Measurements from ENCODE around the gene OTULIN.

OTULIN gene

GRCh38 chr5:14744296-14745187 lies 80.0 kb downstream of the OTULIN start:
- DNase-seq = no peak

DNA sequence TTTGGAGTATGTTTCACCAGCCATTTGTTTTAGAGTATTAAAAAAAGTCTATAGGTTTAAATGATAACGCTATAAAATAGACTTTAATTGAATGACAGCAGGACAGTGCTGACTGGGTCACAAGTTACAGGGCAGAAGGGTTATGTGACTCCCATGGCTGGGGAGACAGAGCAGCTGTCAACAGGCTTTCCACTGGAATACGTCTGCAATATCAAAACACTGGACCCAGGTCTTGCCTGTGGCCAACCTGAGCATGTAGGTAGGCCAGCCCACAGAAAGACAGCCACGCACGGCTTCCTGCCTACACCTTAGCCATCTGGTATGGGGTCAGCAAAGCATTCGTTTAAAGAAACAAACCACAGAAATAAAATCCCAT lies 80.7 kb downstream of the OTULIN start:
- no peak for DNase-seq

DNA sequence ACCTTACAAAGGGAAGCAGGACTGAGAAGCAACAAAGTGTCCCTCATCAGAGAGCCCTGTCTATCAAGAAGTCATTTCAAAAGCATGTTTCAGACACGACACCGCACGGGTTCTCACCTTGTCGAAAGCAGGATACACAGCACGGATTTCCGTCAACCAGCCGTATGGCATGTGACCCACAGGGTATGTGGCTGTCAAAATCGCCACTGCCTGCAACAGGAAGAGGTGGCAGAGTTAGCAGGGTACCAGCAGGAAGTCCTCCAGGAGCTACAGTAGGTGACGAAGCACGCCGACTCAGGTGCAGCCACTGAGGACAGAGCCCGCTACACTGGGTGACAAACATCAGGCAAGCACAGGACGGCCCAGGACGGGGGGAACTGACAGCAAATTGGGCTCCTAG lies 81.2 kb downstream of the OTULIN start:
- no peak for DNase-seq

DNA sequence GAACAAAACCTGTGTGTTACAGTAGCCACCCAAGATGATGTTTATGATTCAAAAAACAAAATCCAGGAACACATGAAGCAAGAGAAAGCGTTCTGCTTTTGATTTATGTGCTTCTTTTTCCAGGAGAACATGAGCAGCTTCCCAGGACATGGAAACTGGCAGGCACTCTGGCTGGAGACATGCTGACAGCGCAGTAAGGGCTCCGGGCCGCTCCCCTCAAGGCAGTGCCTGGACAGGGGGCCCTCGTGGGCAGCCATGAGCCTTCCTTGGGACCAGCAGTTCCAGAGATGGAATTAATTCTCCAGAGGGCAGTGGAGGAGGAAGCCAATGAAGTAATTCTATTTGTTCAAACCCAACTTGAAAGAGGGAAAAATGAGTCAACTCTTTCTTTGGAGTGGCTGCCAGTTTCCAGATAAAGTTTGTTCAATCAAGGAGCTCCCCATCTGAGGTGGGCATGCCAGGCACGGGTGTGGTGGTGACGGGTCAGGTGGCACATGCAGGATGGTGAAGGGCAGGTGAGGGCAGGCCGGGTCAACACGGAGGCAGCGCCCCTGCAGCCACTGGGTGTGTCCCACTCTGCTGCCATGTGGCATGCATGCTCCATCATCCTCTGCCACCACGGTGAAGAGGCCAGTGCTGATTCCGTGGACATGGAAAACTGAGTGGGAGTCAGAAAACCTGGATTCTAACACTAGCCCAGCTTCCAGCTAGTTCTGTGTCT lies 83.8 kb downstream of the OTULIN start:
- DNase-seq = no peak
